Measurements from ENCODE around the gene EIPR1.

Gene EIPR1

DNA sequence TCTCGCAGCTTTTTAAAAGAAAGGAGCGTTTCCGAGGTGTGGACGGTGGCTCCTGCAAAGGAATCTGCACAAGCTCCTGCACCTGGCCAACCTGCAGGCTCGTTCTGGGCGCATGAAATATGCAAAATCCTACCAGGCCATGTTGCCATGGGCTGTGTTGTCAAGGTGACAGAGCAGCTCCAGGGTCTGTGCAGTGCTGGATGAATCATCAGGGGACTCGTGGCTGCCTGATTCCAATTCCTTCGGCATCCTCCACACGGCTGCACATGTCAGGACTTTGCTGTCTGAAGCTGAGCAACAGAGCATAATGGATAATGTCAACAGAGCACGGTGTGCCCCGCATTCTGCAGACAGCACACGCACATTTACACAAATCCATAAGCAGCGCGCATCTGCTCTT is 120.5 kb downstream of the EIPR1 start:
- no peak overlapping the region for H3K27ac ChIP-seq (ENCODE audit: low read depth, low read length)

DNA sequence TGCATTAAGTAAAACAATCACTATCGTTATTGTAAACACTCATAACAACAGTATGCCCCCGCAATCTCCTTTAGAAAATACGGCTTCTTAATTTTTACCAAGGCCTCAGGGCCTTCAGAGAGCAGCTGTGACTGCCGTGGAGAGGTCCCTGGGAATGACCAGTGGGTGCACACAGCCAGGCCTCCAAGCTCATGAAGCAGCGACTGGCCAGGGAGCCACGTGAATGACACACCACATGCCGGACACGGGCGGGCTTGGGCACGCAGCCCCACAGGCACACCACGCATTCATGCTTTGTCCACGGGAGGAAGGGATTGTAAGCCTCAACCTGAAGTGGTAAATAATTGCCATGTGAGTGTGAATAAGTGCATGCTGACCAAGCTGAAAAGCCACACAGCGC is 121.0 kb downstream of the EIPR1 start:
- Histone ChIP-seq H3K4me3 (ENCODE audit: low read depth in 1 of 2, low read length in 2 of 2) (no peak overlapping the region), H3K9ac (ENCODE audit: low read length) (no peak overlapping the region), H3K27me3 (ENCODE audit: control insufficient read depth in 1 of 2, insufficient read depth in 2 of 2, low read length in 2 of 2) (no peaks in the 10 kb centered on the region), H3K9me3 (ENCODE audit: low read length) (no peaks in the 10 kb centered on the region), H3K4me1 (ENCODE audit: insufficient read depth, low read length) (no peaks in the 10 kb centered on the region), H3K27ac (ENCODE audit: low read depth, low read length) (no peak overlapping the region), H3K36me3 (ENCODE audit: insufficient read depth, low read length) (no peaks in the 10 kb centered on the region)

More for the DNA sequence above, 120.5 kb downstream of the EIPR1 start:
- Histone ChIP-seq H3K9ac (ENCODE audit: low read length) (no peak overlapping the region), H3K36me3 (ENCODE audit: insufficient read depth, low read length) (no peaks in the 10 kb centered on the region), H3K4me1 (ENCODE audit: insufficient read depth, low read length) (no peaks in the 10 kb centered on the region), H3K27me3 (ENCODE audit: control insufficient read depth in 1 of 2, insufficient read depth in 2 of 2, low read length in 2 of 2) (no peaks in the 10 kb centered on the region), H3K9me3 (ENCODE audit: low read length) (no peaks in the 10 kb centered on the region), H3K4me3 (ENCODE audit: low read depth in 1 of 2, low read length in 2 of 2) (no peak overlapping the region)

DNA sequence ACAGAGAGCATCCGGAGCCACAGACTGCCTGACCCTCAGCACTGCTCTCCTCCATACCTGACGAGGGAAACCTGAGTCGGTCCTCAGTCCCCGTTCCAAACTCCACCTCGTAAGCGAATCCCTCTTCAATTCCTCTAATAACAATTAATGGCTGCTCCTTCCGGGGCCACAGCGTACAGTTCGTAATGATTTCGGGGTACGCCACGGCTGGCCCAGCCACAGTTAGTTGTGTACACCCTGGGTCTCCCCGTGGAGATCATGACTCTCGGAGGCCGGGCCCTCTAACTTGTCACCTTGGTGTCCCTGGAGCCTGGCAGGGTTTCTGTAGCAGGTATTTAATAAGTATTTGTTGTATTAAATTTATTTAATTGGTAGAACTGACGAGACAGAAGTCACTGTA is 121.5 kb downstream of the EIPR1 start:
- no peak overlapping the region for H3K27ac ChIP-seq (ENCODE audit: low read depth, low read length)
- no peak overlapping the region for H3K9ac ChIP-seq (ENCODE audit: low read length)
- H3K9me3 ChIP-seq (ENCODE audit: low read length), result no peaks in the 10 kb centered on the region
- H3K27me3 ChIP-seq (ENCODE audit: control insufficient read depth in 1 of 2, insufficient read depth in 2 of 2, low read length in 2 of 2), result no peaks in the 10 kb centered on the region
- H3K4me3 ChIP-seq (ENCODE audit: low read depth in 1 of 2, low read length in 2 of 2), result no peak overlapping the region
- no peaks in the 10 kb centered on the region for H3K36me3 ChIP-seq (ENCODE audit: insufficient read depth, low read length)
- no peaks in the 10 kb centered on the region for H3K4me1 ChIP-seq (ENCODE audit: insufficient read depth, low read length)

DNA sequence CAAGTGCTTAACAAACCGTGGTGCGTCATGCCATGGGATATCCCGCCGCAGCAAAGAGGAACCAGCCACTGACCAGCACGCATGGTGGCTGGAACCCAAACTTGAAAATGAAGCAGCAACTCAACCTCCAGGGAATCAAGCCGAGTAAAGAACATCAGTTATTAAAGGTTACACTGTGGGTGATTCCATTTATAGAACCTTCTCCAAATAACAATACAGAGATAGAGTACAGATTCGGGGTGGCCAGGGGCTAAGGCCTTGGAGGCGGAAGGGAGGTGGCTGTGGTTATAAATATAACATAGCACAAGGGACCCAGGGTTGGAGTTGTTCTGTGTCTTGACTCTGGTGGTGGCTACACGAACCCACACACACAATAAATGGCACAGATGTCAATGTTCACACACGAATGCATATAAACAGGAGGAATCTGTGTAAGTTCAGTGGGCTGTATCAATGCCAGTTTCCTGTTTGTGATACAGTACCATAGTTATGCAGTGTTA is 123.1 kb downstream of the EIPR1 start:
- H3K27ac ChIP-seq (ENCODE audit: low read depth, low read length), result no peak overlapping the region
- H3K4me1 ChIP-seq (ENCODE audit: insufficient read depth, low read length), result no peaks in the 10 kb centered on the region
- H3K9me3 ChIP-seq (ENCODE audit: low read length), result peaks cover 6% of the 10 kb centered on the region
- H3K36me3 ChIP-seq (ENCODE audit: insufficient read depth, low read length), result no peaks in the 10 kb centered on the region
- H3K27me3 ChIP-seq (ENCODE audit: control insufficient read depth in 1 of 2, insufficient read depth in 2 of 2, low read length in 2 of 2), result no peaks in the 10 kb centered on the region
- H3K9ac ChIP-seq (ENCODE audit: low read length), result no peak overlapping the region
- H3K4me3 ChIP-seq (ENCODE audit: low read depth in 1 of 2, low read length in 2 of 2), result no peak overlapping the region

DNA sequence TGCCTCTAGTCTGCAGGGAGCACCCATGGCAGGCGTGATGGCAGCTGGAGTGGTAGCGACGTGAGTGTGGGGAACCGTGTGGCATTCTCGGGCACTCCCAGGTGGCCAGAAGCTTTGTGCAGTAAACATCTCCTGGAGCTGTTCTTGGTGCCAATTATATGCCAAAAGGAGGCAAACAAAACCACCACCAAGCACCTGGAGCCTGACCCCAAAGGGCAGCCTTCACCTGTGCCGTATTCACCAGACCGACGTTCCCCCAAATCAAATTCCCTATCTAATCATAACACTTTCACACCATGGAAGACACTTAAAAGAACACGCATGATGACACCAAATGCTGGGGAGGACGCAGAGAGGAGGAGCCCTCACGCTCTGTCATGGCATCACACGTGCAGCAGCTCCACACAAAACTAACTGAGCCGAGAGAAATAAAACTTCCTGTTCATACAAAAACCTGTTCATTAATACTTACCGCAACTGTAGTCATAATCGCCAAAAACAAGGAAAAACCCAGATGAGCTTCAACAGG is 123.6 kb downstream of the EIPR1 start:
- no peak overlapping the region for H3K4me3 ChIP-seq (ENCODE audit: low read depth in 1 of 2, low read length in 2 of 2)
- no peak overlapping the region for H3K27ac ChIP-seq (ENCODE audit: low read depth, low read length)
- H3K9me3 ChIP-seq (ENCODE audit: low read length), result peaks cover 8% of the 10 kb centered on the region
- no peak overlapping the region for H3K9ac ChIP-seq (ENCODE audit: low read length)
- H3K27me3 ChIP-seq (ENCODE audit: control insufficient read depth in 1 of 2, insufficient read depth in 2 of 2, low read length in 2 of 2), result no peaks in the 10 kb centered on the region
- no peaks in the 10 kb centered on the region for H3K36me3 ChIP-seq (ENCODE audit: insufficient read depth, low read length)
- H3K4me1 ChIP-seq (ENCODE audit: insufficient read depth, low read length), result no peaks in the 10 kb centered on the region

DNA sequence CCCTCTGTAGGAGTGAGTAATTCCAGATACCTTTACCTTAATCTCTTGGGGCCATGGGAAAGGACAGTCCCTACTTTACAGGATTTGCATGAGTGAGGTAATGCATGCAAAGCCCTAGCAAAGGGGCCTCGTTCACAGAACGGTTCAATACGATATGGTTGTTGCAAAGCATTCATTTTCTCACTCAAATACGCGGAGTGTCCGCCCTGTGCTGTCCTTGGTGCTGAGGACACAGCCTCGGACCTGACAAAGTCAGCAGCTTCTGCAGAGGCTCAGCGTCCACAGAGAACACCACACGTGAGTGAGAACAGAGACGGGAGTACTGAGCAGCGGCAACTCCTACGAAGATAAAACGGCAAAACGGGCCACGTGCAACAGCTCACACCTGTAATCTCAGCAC is 125.7 kb downstream of the EIPR1 start:
- Histone ChIP-seq H3K4me3 (ENCODE audit: low read depth in 1 of 2, low read length in 2 of 2) (no peak overlapping the region), H3K4me1 (ENCODE audit: insufficient read depth, low read length) (no peaks in the 10 kb centered on the region), H3K9me3 (ENCODE audit: low read length) (peaks cover 8% of the 10 kb centered on the region), H3K27ac (ENCODE audit: low read depth, low read length) (no peak overlapping the region), H3K27me3 (ENCODE audit: control insufficient read depth in 1 of 2, insufficient read depth in 2 of 2, low read length in 2 of 2) (no peaks in the 10 kb centered on the region), H3K36me3 (ENCODE audit: insufficient read depth, low read length) (no peaks in the 10 kb centered on the region), H3K9ac (ENCODE audit: low read length) (no peak overlapping the region)

DNA sequence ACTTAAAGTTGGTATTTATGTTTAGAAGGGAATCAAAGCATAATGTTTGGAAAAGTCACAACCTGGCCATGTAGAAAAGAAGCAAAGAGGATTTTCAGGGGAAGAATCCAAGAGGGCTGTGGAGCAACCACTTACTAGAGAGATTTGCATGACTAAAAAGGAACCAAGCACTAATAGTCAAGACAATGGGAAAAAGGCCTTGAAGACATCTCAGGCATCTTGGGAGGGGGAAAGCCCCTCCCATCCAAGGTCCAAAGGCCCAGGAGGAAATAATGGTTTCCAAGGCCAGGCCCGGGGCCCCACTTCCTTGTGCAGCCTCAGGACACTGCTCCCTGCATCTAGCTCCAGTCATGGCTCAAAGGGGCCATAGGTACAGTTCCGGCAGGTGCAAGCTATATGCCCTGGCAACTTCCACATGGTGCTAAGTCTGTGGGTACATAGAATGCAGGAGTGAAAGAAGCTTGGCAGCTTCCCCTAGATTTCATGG is 128.1 kb downstream of the EIPR1 start:
- Histone ChIP-seq H3K9ac (ENCODE audit: low read length) (no peak overlapping the region), H3K9me3 (ENCODE audit: low read length) (peaks cover 8% of the 10 kb centered on the region), H3K4me1 (ENCODE audit: insufficient read depth, low read length) (no peaks in the 10 kb centered on the region), H3K4me3 (ENCODE audit: low read depth in 1 of 2, low read length in 2 of 2) (no peak overlapping the region), H3K36me3 (ENCODE audit: insufficient read depth, low read length) (no peaks in the 10 kb centered on the region), H3K27me3 (ENCODE audit: control insufficient read depth in 1 of 2, insufficient read depth in 2 of 2, low read length in 2 of 2) (no peaks in the 10 kb centered on the region), H3K27ac (ENCODE audit: low read depth, low read length) (no peak overlapping the region)

DNA sequence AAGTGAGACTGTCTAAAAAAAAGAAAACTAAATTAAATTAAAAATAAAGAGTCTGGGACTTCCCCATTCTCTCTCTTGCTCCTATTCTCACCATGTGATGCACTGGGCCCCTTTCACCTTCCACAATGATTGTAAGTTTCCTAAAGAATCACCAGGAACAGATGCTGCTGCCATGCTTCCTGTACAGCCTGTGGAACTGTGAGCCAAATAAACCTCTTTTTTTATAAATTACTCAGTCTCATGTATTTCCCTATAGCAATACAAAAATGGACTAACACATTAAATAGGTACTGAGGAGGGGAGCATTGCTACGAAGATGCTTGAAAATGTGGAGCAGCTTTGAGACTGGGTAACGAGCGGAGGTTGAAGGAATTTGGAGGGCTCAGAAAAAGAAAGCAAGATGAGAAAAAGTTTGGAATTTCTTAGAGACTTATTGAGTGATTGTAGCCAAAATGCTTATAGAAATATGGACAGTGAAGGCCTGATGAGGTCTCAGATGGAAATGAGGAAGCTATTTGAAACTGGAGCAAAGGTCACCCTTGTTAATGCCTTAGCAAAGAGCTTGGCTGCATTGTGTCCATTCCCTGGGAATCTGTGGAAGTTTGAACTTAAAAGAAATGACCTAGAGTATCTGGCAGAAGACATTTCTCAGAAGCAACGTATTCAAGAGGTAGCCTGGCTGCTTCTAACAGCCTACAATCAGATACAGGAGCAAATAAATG is 128.7 kb downstream of the EIPR1 start:
- Histone ChIP-seq H3K27me3 (ENCODE audit: control insufficient read depth in 1 of 2, insufficient read depth in 2 of 2, low read length in 2 of 2) (no peaks in the 10 kb centered on the region), H3K27ac (ENCODE audit: low read depth, low read length) (no peak overlapping the region), H3K9me3 (ENCODE audit: low read length) (peaks cover 8% of the 10 kb centered on the region), H3K4me3 (ENCODE audit: low read depth in 1 of 2, low read length in 2 of 2) (no peak overlapping the region), H3K36me3 (ENCODE audit: insufficient read depth, low read length) (no peaks in the 10 kb centered on the region), H3K9ac (ENCODE audit: low read length) (no peak overlapping the region), H3K4me1 (ENCODE audit: insufficient read depth, low read length) (no peaks in the 10 kb centered on the region)

DNA sequence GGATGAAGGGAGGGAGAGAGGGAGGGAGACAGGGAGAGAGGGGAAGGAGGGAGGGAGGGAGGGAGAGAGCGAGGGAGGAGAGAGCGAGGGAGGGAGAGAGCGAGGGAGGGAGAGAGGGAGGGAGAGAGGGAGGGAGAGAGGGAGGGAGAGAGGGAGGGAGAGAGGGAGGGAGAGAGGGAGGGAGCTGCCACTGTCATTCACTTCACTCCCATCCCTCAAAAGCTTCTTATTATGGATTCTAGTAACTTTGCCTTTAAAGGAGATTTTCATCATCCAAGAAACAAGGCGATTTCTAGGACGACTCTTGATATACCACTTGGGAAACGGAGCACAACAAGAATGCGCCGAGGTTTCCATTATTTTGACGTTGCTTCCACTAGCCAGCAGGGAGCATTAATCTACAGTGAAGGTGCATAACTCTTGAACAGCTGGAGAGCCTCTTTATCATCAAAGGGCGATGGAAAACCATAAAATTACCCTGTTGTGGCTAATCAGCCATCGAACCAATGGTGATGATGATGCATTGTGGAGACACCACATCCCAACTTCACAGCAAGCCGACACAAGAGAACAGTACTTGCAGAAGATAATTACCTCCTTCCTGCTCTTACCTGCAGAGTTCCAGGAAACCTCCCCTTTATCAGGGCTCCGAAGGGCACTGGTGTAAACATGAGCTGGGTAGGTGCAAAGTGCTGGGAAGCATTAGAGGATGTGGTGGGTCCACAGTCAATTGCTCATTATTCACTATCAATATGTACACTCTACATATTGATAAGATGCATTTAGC is 130.5 kb downstream of the EIPR1 start:
- no peak overlapping the region for H3K27ac ChIP-seq (ENCODE audit: low read depth, low read length)
- no peaks in the 10 kb centered on the region for H3K4me1 ChIP-seq (ENCODE audit: insufficient read depth, low read length)
- no peak overlapping the region for H3K9ac ChIP-seq (ENCODE audit: low read length)
- no peaks in the 10 kb centered on the region for H3K36me3 ChIP-seq (ENCODE audit: insufficient read depth, low read length)
- no peaks in the 10 kb centered on the region for H3K27me3 ChIP-seq (ENCODE audit: control insufficient read depth in 1 of 2, insufficient read depth in 2 of 2, low read length in 2 of 2)
- H3K9me3 ChIP-seq (ENCODE audit: low read length), result peaks cover 8% of the 10 kb centered on the region
- no peak overlapping the region for H3K4me3 ChIP-seq (ENCODE audit: low read depth in 1 of 2, low read length in 2 of 2)

DNA sequence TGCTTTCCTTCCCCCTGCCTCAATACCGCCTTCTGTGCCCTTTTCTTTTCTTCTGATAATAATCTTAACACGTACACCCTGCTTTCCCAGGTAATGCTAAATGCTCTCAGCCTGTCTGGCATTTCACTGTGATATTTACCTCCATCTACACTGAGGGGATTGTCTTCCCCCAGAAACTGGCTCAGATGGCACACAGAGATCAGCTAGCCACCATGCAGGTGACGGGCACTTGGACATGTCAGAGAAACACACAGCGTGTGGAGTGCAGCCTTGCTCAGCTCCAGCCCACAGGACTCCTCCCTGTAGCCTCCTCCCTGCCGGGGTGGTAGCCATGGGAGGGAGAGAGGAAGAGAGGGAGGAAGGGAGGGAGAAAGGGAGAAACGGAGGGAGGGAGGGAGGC is 131.2 kb downstream of the EIPR1 start:
- Histone ChIP-seq H3K36me3 (ENCODE audit: insufficient read depth, low read length) (no peaks in the 10 kb centered on the region), H3K4me3 (ENCODE audit: low read depth in 1 of 2, low read length in 2 of 2) (no peak overlapping the region)

DNA sequence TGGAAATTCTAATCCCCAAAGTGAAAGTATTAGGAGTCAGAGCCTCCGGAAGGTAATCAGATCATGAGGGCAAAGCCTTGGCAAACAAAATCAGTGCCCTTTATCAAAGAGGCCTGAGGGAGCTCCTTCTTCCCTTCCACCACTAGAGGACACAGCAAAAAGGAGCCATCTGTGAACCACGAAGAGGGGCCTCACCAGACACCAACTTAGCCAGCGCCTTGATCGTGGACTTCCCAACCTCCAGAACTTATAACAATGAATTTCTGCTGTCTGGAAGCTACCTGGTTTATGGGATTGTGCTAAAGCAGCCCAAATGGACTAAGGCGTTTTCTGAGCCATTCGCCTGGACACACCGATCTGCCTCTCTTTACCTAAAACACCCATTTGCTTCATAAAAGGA is 133.1 kb downstream of the EIPR1 start:
- Histone ChIP-seq H3K27ac (ENCODE audit: low read depth, low read length) (no peak overlapping the region), H3K4me1 (ENCODE audit: insufficient read depth, low read length) (no peaks in the 10 kb centered on the region), H3K4me3 (ENCODE audit: low read depth in 1 of 2, low read length in 2 of 2) (no peak overlapping the region), H3K27me3 (ENCODE audit: control insufficient read depth in 1 of 2, insufficient read depth in 2 of 2, low read length in 2 of 2) (no peaks in the 10 kb centered on the region), H3K9me3 (ENCODE audit: low read length) (peaks cover 2% of the 10 kb centered on the region), H3K36me3 (ENCODE audit: insufficient read depth, low read length) (no peaks in the 10 kb centered on the region), H3K9ac (ENCODE audit: low read length) (no peak overlapping the region)

More for the DNA sequence above, 131.2 kb downstream of the EIPR1 start:
- Histone ChIP-seq H3K27me3 (ENCODE audit: control insufficient read depth in 1 of 2, insufficient read depth in 2 of 2, low read length in 2 of 2) (no peaks in the 10 kb centered on the region), H3K4me1 (ENCODE audit: insufficient read depth, low read length) (no peaks in the 10 kb centered on the region), H3K9me3 (ENCODE audit: low read length) (peaks cover 8% of the 10 kb centered on the region), H3K9ac (ENCODE audit: low read length) (no peak overlapping the region), H3K27ac (ENCODE audit: low read depth, low read length) (no peak overlapping the region)

Data from muscle layer of colon (tissue), 2 donors.